Measurements from ENCODE around the gene IFT172.
"Not testable (repeated sequence)": the region's sequence is repeated elsewhere in the genome, so short reads cannot be mapped to it uniquely, and the experiment has no call there.

IFT172 gene

GRCh38 chr2:27492557-27492956 is 3.0 kb upstream of the IFT172 start:
- no peak for DNase-seq

- no peak for DNase-seq
These were observed 435 bp downstream of the IFT172 start for GRCh38 chr2:27489118-27489497.

DNA sequence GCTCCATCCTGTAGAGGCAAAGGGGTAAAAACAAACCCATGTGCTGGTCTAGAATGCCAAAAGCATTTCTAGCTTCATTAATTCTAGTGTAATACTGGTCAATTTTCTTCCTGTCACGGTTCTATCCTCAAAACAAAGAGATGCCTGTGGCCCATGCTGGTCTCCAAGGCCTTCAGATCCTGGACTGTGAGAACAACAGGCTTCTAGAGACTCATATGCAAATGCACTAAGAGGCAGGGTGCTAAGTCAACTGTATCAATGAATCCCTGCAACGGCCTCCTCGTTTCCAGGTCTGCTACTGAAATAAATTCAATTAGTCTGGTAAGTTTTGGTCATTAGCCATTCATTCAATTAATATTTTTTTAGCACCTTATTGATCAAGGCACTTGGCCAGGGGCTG is 4.0 kb downstream of the IFT172 start:
- DNase-seq = no peak

GRCh38 chr2:27471961-27472360 is 17.6 kb downstream of the IFT172 start:
- no peak for DNase-seq

- no peak for DNase-seq
These were observed 25.1 kb downstream of the IFT172 start for GRCh38 chr2:27464443-27464842.

DNA sequence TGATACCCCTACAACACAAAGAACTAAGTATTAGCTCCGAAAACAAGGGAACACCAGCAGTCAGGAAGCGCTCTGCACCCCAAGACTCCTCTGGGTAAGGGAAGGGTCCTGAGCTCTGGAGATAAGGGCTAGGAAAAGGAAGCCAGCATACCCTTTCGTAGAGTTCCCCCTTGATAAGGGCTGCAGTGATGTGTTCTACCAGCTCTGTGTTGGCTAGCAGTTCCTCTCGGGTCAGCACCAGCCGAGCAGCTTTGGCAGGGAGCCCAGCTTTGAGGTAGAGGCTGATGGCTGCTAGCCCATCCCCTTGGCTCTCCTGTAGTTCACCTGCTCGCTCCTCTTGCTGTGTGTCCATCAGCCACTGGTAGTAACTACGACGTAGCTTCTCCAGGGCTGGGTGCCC is 28.4 kb downstream of the IFT172 start:
- no peak for DNase-seq

- no peak for DNase-seq
These were observed 35.6 kb downstream of the IFT172 start for GRCh38 chr2:27453968-27454367.

- DNase-seq = peak; percentile 30
These were observed 38.4 kb downstream of the IFT172 start for GRCh38 chr2:27451095-27451494.

DNA sequence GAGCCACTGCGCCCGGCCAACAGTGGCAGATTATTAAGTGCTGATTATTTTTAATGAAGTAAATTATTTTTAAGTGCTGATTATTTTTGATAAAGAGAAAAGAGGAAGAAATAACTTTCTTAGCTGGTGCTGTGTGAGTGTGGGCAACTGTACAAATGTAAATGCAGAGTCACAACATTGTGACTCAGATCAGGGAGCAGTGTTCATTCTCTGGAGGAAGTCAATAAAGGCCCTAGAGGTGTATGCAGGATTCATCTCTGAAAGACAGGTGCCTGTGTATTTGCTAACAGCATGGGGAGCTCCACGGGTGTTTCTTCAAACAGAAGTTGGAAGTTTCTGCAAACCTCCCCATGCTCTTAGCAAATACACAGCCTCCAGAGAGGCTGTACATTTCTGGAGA is 41.2 kb downstream of the IFT172 start:
- DNase-seq = no peak

- DNase-seq = no peak
These were observed 43.5 kb downstream of the IFT172 start for GRCh38 chr2:27446057-27446456.

DNA sequence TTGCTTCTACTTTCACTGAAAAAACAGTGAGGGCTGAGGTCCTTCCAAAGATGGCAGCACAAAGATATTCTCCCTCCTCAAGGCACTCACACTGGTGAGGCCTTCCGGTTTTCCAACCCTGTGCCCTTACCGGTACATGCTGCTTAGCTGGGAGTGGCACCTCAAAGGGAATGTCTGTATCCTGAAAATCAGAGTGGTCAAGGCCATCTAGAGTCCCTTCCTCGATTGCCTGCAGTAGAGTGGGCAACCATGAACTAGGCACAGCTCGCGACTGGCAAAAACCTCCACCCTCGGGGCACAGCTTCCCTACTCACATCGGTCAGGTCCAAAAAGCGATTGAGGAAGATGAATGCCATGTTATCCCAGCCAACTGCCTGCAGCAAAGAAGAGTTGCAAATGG is 43.9 kb downstream of the IFT172 start:
- DNase-seq = no peak

DNA sequence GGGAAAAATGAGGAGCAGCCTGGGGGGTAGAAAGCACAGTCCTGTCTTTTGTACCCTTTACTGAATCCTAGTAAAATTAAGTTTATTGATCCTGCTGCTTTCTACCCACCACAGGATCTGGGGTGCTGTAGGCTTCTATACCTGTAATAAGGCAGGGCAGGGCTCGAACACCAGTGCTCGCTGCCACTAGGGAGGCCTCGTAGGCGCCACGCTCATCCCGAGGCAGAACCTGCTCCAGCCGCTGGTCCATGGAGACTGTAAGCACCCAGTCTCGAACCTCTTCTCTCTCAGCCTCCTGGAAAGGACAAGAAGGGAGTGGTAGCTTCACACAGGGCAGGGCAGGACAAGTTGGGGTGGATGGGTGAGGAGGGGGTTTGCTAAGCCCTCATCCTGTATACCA is 44.4 kb downstream of the IFT172 start:
- DNase-seq = no peak

DNA sequence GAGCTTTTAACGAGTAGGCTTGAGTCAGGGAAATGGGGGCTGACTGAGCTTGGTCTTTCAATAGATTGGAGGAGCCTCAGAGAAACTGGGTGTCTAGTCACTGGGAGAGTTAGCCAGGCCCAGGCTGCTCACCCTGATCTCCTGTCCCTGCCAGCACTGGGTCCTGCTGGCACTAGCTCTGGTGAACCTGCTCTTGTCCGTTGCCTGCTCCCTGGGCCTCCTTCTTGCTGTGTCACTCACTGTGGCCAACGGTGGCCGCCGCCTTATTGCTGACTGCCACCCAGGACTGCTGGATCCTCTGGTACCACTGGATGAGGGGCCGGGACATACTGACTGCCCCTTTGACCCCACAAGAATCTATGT is 46.6 kb downstream of the IFT172 start:
- no peak for DNase-seq

DNA sequence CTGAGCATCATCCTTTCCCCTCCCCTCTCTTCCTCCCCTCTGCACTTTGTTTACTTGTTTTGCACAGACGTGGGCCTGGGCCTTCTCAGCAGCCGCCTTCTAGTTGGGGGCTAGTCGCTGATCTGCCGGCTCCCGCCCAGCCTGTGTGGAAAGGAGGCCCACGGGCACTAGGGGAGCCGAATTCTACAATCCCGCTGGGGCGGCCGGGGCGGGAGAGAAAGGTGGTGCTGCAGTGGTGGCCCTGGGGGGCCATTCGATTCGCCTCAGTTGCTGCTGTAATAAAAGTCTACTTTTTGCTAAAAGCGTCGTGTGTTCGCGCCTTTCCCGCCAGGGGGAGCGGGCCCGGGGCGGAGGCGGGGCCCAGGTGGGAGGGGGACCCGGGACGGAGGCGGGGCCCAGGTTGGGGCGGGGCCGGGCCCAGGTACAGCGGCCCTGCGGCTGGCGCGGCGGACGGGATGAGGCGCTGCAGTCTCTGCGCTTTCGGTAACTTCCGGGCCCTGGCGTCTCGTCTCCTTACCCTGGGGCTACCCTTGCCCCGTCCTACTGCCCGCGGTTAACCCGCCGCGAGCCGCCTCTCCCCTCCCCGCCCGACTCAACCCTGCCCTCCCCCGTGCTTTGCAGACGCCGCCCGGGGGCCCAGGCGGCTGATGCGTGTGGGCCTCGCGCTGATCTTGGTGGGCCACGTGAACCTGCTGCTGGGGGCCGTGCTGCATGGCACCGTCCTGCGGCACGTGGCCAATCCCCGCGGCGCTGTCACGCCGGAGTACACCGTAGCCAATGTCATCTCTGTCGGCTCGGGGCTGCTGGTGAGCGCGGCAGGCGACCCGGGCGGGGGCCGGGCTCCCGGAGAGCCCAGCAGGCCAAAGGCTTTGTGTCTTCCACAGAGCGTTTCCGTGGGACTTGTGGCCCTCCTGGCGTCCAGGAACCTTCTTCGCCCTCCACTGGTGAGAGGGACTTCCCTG is 47.3 kb downstream of the IFT172 start, which contains the start of gene KRTCAP3:
Gene KRTCAP3, plus strand, starts transcription at position 424 of the 962 bp plus-strand sequence. Its CDS starts 32 bp downstream, at position 456.
- DNase-seq = peak; percentile 10

DNA sequence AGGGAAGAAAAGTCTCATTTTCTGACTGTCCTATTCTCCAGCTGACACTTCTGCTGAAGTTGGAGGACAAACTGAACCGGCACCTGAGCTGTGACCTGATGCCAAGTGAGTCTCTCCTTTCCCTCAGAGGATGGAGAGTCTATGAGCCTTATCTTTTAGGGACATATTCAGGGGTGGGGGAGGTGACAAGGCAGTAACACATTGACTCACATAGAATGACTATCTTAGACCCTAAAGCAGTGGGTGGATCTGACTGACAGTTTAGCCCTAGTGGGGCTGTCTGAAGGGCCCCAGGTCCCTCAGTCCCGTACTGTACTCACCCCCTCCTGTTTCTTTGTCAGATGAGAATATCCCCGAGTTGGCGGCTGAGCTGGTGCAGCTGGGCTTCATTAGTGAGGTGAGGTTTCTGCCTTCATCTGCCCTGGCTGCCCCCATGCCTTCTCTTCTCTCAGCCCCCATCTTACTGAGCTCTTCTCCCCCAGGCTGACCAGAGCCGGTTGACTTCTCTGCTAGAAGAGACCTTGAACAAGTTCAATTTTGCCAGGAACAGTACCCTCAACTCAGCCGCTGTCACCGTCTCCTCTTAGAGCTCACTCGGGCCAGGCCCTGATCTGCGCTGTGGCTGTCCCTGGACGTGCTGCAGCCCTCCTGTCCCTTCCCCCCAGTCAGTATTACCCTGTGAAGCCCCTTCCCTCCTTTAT is 48.2 kb downstream of the IFT172 start:
- no peak for DNase-seq

GRCh38 chr2:27435628-27436027 is 53.9 kb downstream of the IFT172 start:
- DNase-seq = no peak

GRCh38 chr2:27431395-27431794 is 58.1 kb downstream of the IFT172 start:
- peak; percentile 62 for DNase-seq

DNA sequence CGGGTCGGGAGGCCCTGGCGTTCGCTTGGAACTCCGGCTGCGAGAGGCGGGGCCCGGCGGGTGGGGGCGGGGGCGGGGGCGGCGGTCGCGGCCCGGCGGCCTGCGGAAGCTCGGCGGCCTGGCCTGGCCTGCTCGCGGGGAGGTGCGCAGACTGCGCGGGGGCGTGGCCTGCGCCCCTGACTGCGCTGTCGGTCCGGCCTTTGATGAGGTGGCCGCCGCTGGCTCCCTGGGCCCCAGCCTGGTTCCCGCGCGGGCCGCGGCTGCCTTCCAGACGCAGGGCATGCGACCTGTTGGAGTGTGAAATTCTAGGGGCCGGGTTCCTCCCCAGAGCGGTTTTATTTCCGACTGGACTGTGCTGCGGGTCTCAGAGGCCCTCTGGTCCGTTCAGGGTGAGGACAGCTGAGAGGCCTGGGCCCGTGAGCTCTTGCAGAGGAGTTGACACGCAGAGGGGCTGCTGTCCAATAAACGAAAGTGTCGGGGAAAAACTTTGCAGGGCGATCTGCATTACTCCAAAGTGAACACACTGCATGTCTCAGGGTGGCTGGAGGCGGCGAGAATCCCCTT is 60.5 kb downstream of the IFT172 start:
- peak; percentile 85 for DNase-seq

GRCh38 chr2:27428213-27428977 is 61.1 kb downstream of the IFT172 start, which contains the start of gene NRBP1:
Gene NRBP1 (plus strand): TSS chr2:27428631. CDS start chr2:27433274, 4,643 bp downstream.
- DNase-seq = peak; percentile 93

GRCh38 chr2:27427863-27428212 is 61.7 kb downstream of the IFT172 start:
- DNase-seq = no peak

DNA sequence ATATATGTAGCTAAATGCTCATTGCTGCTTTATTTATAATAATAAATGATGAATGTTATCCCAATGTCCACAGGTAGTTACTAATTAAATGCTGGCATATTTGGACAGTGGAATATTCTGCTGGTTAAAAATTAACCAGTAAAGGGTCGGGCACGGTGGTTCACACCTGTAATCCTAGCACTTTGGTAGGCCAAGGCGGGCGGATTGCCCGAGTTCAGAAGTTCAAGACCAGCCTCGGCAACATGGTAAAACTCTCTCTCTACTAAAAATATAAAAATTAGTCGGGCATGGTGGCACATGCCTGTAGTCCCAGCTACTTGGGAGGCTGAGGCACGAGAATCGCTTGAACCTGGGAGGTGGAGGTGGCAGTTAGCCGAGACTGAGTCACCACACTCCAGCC is 64.5 kb downstream of the IFT172 start:
- not testable (repeated sequence) for DNase-seq

DNA sequence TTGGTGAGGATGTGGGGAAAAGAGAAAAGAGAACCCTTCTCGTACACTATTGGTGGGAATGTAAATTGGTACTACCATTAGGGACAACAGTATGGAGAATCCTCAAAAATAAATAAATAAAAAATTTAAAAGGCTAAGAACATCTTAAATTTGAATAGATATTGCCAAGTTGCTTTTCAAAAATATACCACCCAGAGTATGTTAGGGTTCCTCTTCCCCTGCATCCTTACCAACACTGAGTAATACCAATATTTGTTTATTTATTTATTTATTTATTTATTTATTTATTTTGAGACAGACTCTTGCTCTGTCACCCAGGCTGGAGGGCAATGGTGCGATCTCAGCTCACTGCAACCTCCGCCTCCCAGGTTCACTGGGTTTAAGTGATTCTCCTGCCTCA is 66.6 kb downstream of the IFT172 start:
- DNase-seq = no peak

GRCh38 chr2:27421660-27422250 is 67.8 kb downstream of the IFT172 start:
- no peak for DNase-seq
